Breast epithelium (tissue), 3 donors: Measurements from ENCODE around the gene BUB3.

ENCODE experiments used
- CTCF ChIP-seq, 3 donors: fragments of 450-650 bp; IDR thresholded peaks; one replicate each; pipeline ENCODE4 v1.5.1; 2016 to 2017; ENCODE audit warnings: antibody characterized with exemption in 3 of 3, mild to moderate bottlenecking in 3 of 3, moderate library complexity in 3 of 3
- POLR2A ChIP-seq: fragments of 450-650 bp; IDR thresholded peaks from one replicate; pipeline ENCODE4 v1.6.1; 2016; ENCODE audit warnings: antibody characterized with exemption, mild to moderate bottlenecking, moderate library complexity
- POLR2AphosphoS5 ChIP-seq, 3 donors: sonication (generic); formaldehyde crosslinking; IDR thresholded peaks; one replicate each; pipeline ENCODE4 v1.6.1; 2017; ENCODE audit warnings: antibody characterized with exemption in 3 of 3

GRCh38 chr10:123139165-123139520, 15.1 kb upstream of the BUB3 start:
- TF ChIP-seq CTCF (IDR thresholded peaks at IDR 0.05) (no peak), POLR2A (no peak), POLR2AphosphoS5 (IDR thresholded peaks at IDR 0.05) (no peak)
